Naive thymus-derived CD8-positive, alpha-beta T cell (primary cell): ENCODE data around the gene RPL18. TPM values are rescaled to one million over a fixed set of nuclear protein-coding genes. Genes with fewer than 3 reads are reported as not detected.
"Not testable (repeated sequence)": the region's sequence is repeated elsewhere in the genome, so short reads cannot be mapped to it uniquely, and the experiment has no call there.

Source experiments
- ATAC-seq, 2 donors: fragments of 150-1000 bp; cut with Tn5 transposase in 1 of 2; sonication (Bioruptor Pico), chemical (Tn5 transposase) in 1 of 2; 1 replicate in 1 of 2; 2 replicates in 1 of 2; pipeline ENCODE4 v1.10.0; 2021; ENCODE audit warnings: mild to moderate bottlenecking in 2 of 2, moderate library complexity in 2 of 2
- POLR2A ChIA-PET: fragments of 350-600 bp; sonication (Branson Sonifier 250); formaldehyde crosslinking; loops from one replicate; lab custom pipeline; 2021; ENCODE audit warnings: antibody characterized with exemption; lab: Charles Lee
- DNase-seq, 10 donors: peaks; one replicate each; pipeline versions ENCODE4 v3.0.0 to v3.0.0-alpha.2; 2020 to 2022
- H3K27ac Mint-ChIP-seq, 10 donors: one replicate each; pipeline ENCODE4 v1.8.0; 2020 to 2022; ENCODE audit warnings: mild to moderate bottlenecking in 10 of 10, mixed read lengths in 10 of 10, moderate library complexity in 4 of 10, inconsistent platforms in 1 of 10
- H3K27me3 Mint-ChIP-seq, 5 donors: one replicate each; pipeline ENCODE4 v1.8.0; 2021 to 2022; ENCODE audit warnings: mixed read lengths in 5 of 5
- H3K36me3 Mint-ChIP-seq, 3 donors: one replicate each; pipeline ENCODE4 v1.8.0; 2020 to 2022; ENCODE audit warnings: mixed read lengths in 3 of 3, mild to moderate bottlenecking in 2 of 3, inconsistent platforms in 1 of 3
- H3K4me1 Mint-ChIP-seq, 4 donors: one replicate each; pipeline ENCODE4 v1.8.0; 2021 to 2022; ENCODE audit warnings: mixed read lengths in 4 of 4
- H3K4me3 Mint-ChIP-seq, 10 donors: one replicate each; pipeline ENCODE4 v1.8.0; 2020 to 2022; ENCODE audit warnings: mild to moderate bottlenecking in 10 of 10, mixed read lengths in 10 of 10, moderate library complexity in 6 of 10, inconsistent platforms in 1 of 10
- H3K9me3 Mint-ChIP-seq, 9 donors: one replicate each; pipeline ENCODE4 v1.8.0; 2020 to 2022; ENCODE audit warnings: mixed read lengths in 9 of 9, mild to moderate bottlenecking in 3 of 9, inconsistent platforms in 1 of 9, moderate library complexity in 1 of 9
- polyA plus RNA-seq, 3 donors: library from polyadenylated mRNA; unstranded; fragments of 300-500 nt; fragmentation: Illumina TruSeq; gene quantifications; one replicate each; pipeline ENCODE4 v1.2.3, GENCODE V29; 2021
- total RNA-seq, 8 experiments: library from RNA in 2 of 8; stranded (reverse) in 2 of 8; gene quantifications; one replicate each; pipeline ENCODE4 v1.2.3 and lab custom pipeline; 2021 to 2026

The RPL18 gene
- total RNA-seq (1,000 to 10,000 TPM; 2,380 to 2,437 TPM), polyA plus RNA-seq (1,000 to 10,000 TPM; 2,610 to 3,008 (median 2,848) TPM), total RNA-seq (lab: John Stamatoyannopoulos, UW) (940 to 1,148 (median 1,037) reads per million in 6 experiments)

- DNase-seq, result peak; percentile 88 to 97 (median 93)
- H3K4me1 Mint-ChIP-seq, result peaks cover 28 to 66% (median 47%) of the 10 kb centered on the region in 4 donors
- ATAC-seq, result peak; percentile 77 to 78
- peak within 1 kb of the TSS; percentile 94 to 99 (median 96) for H3K4me3 Mint-ChIP-seq
- H3K9me3 Mint-ChIP-seq, result no peaks in the 10 kb centered on the region
- POLR2A ChIA-PET, result interaction anchor here (0.5 to 5.4 kb wide), 29 partner anchors 8 to 1364 kb away, joined by 3 to 70 read pairs (median 5); partner anchors contain the start of genes CA11, DBP, GYS1 and KDELR1
- peaks cover 0 to 40% (median 15%) of the 10 kb centered on the region in 3 donors for H3K36me3 Mint-ChIP-seq
- no peaks in the 10 kb centered on the region for H3K27me3 Mint-ChIP-seq
- H3K27ac Mint-ChIP-seq, result peak within 1 kb of the TSS; percentile 94 to 99 (median 98)
Observed at GRCh38 chr19:48618916-48619691, at the start of gene RPL18, which contains the start of gene SPHK2. TSS of gene RPL18 (minus strand) at chr19:48619178. CDS start at chr19:48619143, 35 bp downstream. TSS of gene SPHK2 (plus strand) at chr19:48619506. CDS start at chr19:48620515, 1,009 bp downstream.

DNA sequence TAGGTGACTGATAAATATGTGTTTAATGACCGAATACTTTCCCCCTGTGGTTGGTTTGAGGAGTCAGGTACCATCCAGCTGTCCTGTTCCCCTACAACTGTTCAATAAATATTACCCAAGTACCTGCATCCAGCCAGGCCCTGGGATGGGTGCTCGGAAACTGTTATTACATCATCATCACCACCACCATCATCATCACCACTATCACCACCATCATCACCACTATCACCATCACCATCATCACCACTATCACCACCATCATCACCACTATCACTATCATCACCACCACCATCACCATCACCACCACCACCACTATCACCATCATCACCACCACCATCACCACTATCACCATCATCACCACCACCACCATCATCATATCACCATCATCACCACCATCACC is 49.8 kb upstream of the RPL18 start:
- H3K36me3 Mint-ChIP-seq, result no peaks in the 10 kb centered on the region

GRCh38 chr19:48668332-48668731 is 49.4 kb upstream of the RPL18 start:
- no peak overlapping the region for H3K4me3 Mint-ChIP-seq
- DNase-seq, result no peak
- H3K36me3 Mint-ChIP-seq, result no peaks in the 10 kb centered on the region
- H3K27me3 Mint-ChIP-seq, result no peaks in the 10 kb centered on the region
- POLR2A ChIA-PET, result interaction anchor here (0.6 kb wide), 1 partner anchor 29 kb away, joined by 7 read pairs; no protein-coding TSS in a partner anchor
- peaks cover 0 to 3% (median 0%) of the 10 kb centered on the region in 4 donors for H3K4me1 Mint-ChIP-seq
- no peak for ATAC-seq
- peaks cover 0 to 9% (median 0%) of the 10 kb centered on the region in 9 donors for H3K9me3 Mint-ChIP-seq
- no peak overlapping the region for H3K27ac Mint-ChIP-seq

More for the DNA sequence above, 49.8 kb upstream of the RPL18 start:
- peaks cover 0 to 3% (median 0%) of the 10 kb centered on the region in 4 donors for H3K4me1 Mint-ChIP-seq
- no peak overlapping the region for H3K4me3 Mint-ChIP-seq
- peaks cover 0 to 9% (median 0%) of the 10 kb centered on the region in 9 donors for H3K9me3 Mint-ChIP-seq
- DNase-seq (no peak), ATAC-seq (no peak)
- peak overlapping the region in 2 of 10 donors; percentile 19 to 41 for H3K27ac Mint-ChIP-seq
- POLR2A ChIA-PET, result interaction anchor here (0.6 kb wide), 1 partner anchor 29 kb away, joined by 7 read pairs; no protein-coding TSS in a partner anchor
- H3K27me3 Mint-ChIP-seq, result no peaks in the 10 kb centered on the region

- no peaks in the 10 kb centered on the region for H3K27me3 Mint-ChIP-seq
- DNase-seq (no peak), ATAC-seq (no peak)
- peak overlapping the region in 1 of 10 donors; percentile 60 for H3K27ac Mint-ChIP-seq
- POLR2A ChIA-PET, result no interaction called here
- H3K36me3 Mint-ChIP-seq, result no peaks in the 10 kb centered on the region
- peaks cover 0 to 9% (median 0%) of the 10 kb centered on the region in 9 donors for H3K9me3 Mint-ChIP-seq
- no peak overlapping the region for H3K4me3 Mint-ChIP-seq
- H3K4me1 Mint-ChIP-seq, result peaks cover 6 to 10% (median 7%) of the 10 kb centered on the region in 4 donors
Observed at GRCh38 chr19:48665786-48666185, 46.8 kb upstream of the RPL18 start.

GRCh38 chr19:48664476-48664875 is 45.5 kb upstream of the RPL18 start:
- DNase-seq (no peak), ATAC-seq (no peak)
- H3K4me1 Mint-ChIP-seq, result peaks cover 8 to 12% (median 9%) of the 10 kb centered on the region in 4 donors
- H3K27me3 Mint-ChIP-seq, result no peaks in the 10 kb centered on the region
- no peak overlapping the region for H3K27ac Mint-ChIP-seq
- no peaks in the 10 kb centered on the region for H3K36me3 Mint-ChIP-seq
- H3K4me3 Mint-ChIP-seq, result no peak overlapping the region
- POLR2A ChIA-PET, result no interaction called here
- H3K9me3 Mint-ChIP-seq, result peaks cover 0 to under 1% (median 0%) of the 10 kb centered on the region in 9 donors

DNA sequence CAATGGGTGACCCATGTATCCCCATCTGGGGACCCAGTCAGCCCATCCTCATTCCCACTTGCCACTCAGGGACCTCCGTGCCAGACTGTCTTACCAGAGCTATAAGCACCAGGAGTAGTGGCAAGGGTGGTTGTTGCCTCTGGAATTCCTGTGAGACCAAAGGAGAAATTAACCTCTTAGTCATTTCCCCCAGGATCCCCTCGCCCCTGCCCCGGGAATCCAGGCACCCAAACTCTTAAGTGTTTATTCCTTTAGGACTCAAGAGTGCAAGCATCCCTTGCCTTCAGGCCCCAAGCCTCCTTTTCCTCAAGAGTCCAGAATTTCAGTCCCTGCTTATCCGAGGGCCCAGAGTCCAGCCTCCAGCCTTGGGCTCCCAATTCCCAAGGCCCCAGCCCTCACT is 44.7 kb upstream of the RPL18 start:
- POLR2A ChIA-PET, result interaction anchor here (0.8 kb wide), 1 partner anchor 21 kb away, joined by 3 read pairs; no protein-coding TSS in a partner anchor
- Mint-ChIP-seq H3K27me3 (peaks cover 0 to 1% (median 0%) of the 10 kb centered on the region in 5 donors), H3K9me3 (no peaks in the 10 kb centered on the region), H3K4me1 (peaks cover 8 to 12% (median 9%) of the 10 kb centered on the region in 4 donors), H3K36me3 (no peaks in the 10 kb centered on the region), H3K27ac (peak overlapping the region in 1 of 10 donors; percentile 24), H3K4me3 (no peak overlapping the region)
- DNase-seq, result peak in 1 of 10 donors; percentile 45
- no peak for ATAC-seq

DNA sequence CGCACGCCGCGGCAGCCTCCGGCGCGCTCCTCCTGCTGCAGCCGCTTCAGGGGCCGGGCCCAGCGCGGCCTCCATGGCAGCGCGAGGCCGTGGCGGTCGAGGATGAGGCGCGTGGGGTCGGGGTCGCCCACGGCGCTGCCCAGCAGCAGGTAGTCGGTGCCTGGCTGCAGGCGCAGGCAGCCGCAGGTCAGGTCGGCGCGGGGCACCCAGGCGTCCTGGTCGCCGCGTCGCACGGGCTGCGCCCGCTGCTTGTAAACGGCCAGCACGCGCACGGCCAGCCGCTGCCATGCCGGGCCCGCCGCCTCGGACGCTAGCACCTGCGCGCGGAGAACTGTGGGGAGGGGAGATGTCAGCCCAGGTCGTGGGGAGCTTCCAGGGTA is 42.7 kb upstream of the RPL18 start:
- H3K27me3 Mint-ChIP-seq, result peaks cover 0 to 1% (median 0%) of the 10 kb centered on the region in 5 donors
- ATAC-seq, result no peak
- no peaks in the 10 kb centered on the region for H3K36me3 Mint-ChIP-seq
- no peak overlapping the region for H3K4me3 Mint-ChIP-seq
- POLR2A ChIA-PET, result interaction anchor here (1.1 kb wide), 1 partner anchor 11 kb away, joined by 4 read pairs; no protein-coding TSS in a partner anchor
- peaks cover 7 to 12% (median 9%) of the 10 kb centered on the region in 4 donors for H3K4me1 Mint-ChIP-seq
- no peaks in the 10 kb centered on the region for H3K9me3 Mint-ChIP-seq
- H3K27ac Mint-ChIP-seq, result peak overlapping the region in 1 of 10 donors; percentile 55
- DNase-seq, result peak in 1 of 10 donors; percentile 46

DNA sequence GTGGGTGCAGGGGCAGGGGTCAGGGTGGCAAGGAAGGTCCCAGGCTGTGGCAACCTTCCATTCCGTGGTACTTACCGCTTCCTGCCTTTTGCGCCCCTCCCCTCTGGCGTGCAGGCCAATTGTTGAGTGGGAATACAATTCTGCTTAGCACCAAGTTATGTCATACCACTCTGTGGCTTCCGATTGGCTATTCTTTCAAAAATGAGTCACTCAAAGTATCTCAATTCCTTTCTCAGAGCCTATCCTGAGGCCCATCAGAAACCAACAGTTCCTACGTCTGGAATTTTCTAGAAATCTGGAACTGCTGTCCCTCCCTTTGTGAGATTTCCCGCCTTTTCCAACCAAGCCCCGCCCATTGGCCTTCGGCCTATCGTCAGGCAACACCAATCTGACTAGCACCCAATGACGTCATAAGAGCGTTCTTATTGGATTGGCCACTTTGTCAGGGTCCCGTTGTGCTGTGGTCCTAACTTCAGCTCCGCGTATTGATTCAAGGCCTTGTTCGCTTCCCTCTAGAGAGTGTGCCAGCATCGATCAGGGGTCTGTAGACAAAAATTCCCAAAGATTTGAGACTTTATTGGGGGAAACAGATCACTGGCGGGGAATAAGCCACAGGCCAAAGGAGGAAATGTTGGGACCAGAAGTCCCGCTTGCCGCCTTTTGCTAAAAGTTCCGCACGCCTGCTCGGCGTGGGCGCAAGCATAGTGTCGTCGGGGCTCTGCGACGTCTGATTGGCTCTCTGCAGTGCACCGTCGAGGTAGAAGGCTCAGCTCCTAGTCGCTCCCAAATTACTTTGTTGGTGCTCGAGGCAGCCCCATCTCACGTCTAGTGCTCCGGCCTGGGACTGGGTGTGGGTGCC is 42.1 kb upstream of the RPL18 start:
- ATAC-seq (peak; percentile 96), DNase-seq (peak; percentile 57 to 89 (median 82))
- POLR2A ChIA-PET, result interaction anchor here (1.1 to 1.9 kb wide), 2 partner anchors 10 to 78 kb away, joined by 4 read pairs; no protein-coding TSS in a partner anchor
- Mint-ChIP-seq H3K4me3 (peak overlapping the region; percentile 72 to 87 (median 78)), H3K27me3 (peaks cover 0 to 1% (median 0%) of the 10 kb centered on the region in 5 donors), H3K36me3 (no peaks in the 10 kb centered on the region), H3K4me1 (peaks cover 7 to 12% (median 9%) of the 10 kb centered on the region in 4 donors), H3K9me3 (no peaks in the 10 kb centered on the region), H3K27ac (peak overlapping the region; percentile 68 to 98 (median 92))

DNA sequence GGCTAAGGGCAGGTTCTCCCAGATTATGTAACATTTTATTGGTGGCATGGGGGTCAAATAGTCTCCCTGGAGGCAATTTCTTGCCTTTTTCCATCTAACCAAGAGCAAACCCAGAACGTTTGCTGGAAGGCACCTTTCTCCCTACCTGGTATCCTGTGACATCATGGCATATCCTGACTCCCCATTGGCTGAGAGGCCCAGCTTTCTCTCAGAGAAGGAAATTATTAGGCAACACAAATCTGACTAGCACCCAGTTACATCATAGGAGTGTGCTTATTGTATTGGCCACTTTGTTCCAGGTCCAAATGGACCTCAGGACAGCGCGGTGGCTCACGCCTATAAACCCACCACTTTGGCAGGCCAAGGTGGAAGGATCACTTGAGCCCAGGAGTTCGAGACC is 40.8 kb upstream of the RPL18 start:
- POLR2A ChIA-PET, result interaction anchor here (0.7 to 1.9 kb wide), 3 partner anchors 14 to 853 kb away, joined by 3 to 4 read pairs (median 4); no protein-coding TSS in a partner anchor
- Mint-ChIP-seq H3K27me3 (peaks cover 0 to 1% (median 0%) of the 10 kb centered on the region in 5 donors), H3K4me1 (peaks cover 7 to 12% (median 9%) of the 10 kb centered on the region in 4 donors), H3K27ac (no peak overlapping the region), H3K4me3 (no peak overlapping the region), H3K9me3 (no peaks in the 10 kb centered on the region), H3K36me3 (no peaks in the 10 kb centered on the region)
- DNase-seq, result peak in 1 of 10 donors; percentile 3
- no peak for ATAC-seq

- DNase-seq, result no peak
- Mint-ChIP-seq H3K4me1 (peaks cover 7 to 12% (median 9%) of the 10 kb centered on the region in 4 donors), H3K9me3 (no peaks in the 10 kb centered on the region), H3K36me3 (no peaks in the 10 kb centered on the region), H3K4me3 (no peak overlapping the region), H3K27me3 (peaks cover 0 to 1% (median 0%) of the 10 kb centered on the region in 5 donors), H3K27ac (peak overlapping the region in 2 of 10 donors; percentile 52 to 53)
- POLR2A ChIA-PET, result no interaction called here
- ATAC-seq, result no peak
Observed at GRCh38 chr19:48658483-48658882, 39.5 kb upstream of the RPL18 start.

DNA sequence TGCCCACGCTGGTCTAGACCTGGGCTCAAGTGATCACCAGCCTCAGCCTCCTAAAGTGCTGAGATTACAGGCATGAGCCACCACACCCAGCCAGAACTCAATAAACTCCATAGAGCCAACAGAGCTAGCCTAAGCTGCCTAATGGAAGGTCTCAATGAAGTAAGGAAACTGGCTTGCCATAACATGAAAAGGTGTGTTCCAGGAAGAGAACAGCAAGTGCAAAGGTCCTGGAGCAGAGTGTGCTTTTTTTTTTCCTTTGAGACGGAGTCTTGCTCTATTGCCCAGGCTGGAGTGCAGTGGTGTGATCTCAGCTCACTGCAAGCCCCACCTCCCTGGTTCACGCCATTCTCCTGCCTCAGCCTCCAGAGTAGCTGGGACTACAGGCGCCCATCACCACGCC is 38.9 kb upstream of the RPL18 start:
- not testable (repeated sequence) for H3K9me3 Mint-ChIP-seq, H3K27ac Mint-ChIP-seq, ATAC-seq, DNase-seq, H3K27me3 Mint-ChIP-seq, H3K36me3 Mint-ChIP-seq, H3K4me3 Mint-ChIP-seq
- POLR2A ChIA-PET, result interaction anchor here (0.6 kb wide), 1 partner anchor 17 kb away, joined by 3 read pairs; no protein-coding TSS in a partner anchor
- H3K4me1 Mint-ChIP-seq, result peaks cover 7 to 14% (median 9%) of the 10 kb centered on the region in 4 donors
